Esophagus muscularis mucosa (tissue), 3 donors: ENCODE measurements around the gene STATH.

ENCODE experiments used
- CTCF ChIP-seq, 3 experiments: fragments of 200-600 bp in 2 of 3; fragments of 450-650 bp in 1 of 3; sonication (generic) in 2 of 3; IDR thresholded peaks; one replicate each; pipeline ENCODE4 v1.5.1; 2017 to 2019; ENCODE audit warnings: antibody characterized with exemption in 3 of 3, mild to moderate bottlenecking in 2 of 3, moderate library complexity in 1 of 3
- POLR2A ChIP-seq: fragments of 450-650 bp; IDR thresholded peaks from one replicate; pipeline ENCODE4 v1.6.1; 2017; ENCODE audit warnings: antibody characterized with exemption, moderate library complexity, mild to moderate bottlenecking, low read depth
- POLR2AphosphoS5 ChIP-seq, 2 donors: sonication (generic); formaldehyde crosslinking; IDR thresholded peaks; one replicate each; pipeline ENCODE4 v1.6.1; 2017; ENCODE audit warnings: antibody characterized with exemption in 2 of 2

GRCh38 chr4:69994782-69995181 is 984 bp upstream of the STATH start:
- no peak for TF ChIP-seq CTCF (IDR thresholded peaks at IDR 0.05)
- TF ChIP-seq POLR2AphosphoS5 (IDR thresholded peaks at IDR 0.05), result no peak
- TF ChIP-seq POLR2A, result no peak
